SK-N-SH (cell line): ENCODE data around the gene TBPL2. TPM values are rescaled to one million over a fixed set of nuclear protein-coding genes. Genes with fewer than 3 reads are reported as not detected.
"Not testable (repeated sequence)": the region's sequence is repeated elsewhere in the genome, so short reads cannot be mapped to it uniquely, and the experiment has no call there.

ENCODE experiments used
- CTCF ChIA-PET: fragments of 300-600, 350-600 bp; formaldehyde crosslinking; extraction: SDS; loops from one replicate; lab custom pipeline; 2021; lab: Yijun Ruan, JAX
- POLR2A ChIA-PET: fragments of 350-600 bp; sonication (Branson Sonifier 250); formaldehyde crosslinking; extraction: SDS; loops from one replicate; lab custom pipeline; 2020; ENCODE audit warnings: antibody characterized with exemption, inconsistent platforms; lab: Yijun Ruan, JAX
- DNase-seq: peaks from one replicate; pipeline ENCODE4 v3.0.0; 2012
- H2AFZ ChIP-seq: fragments of 200-600 bp; sonication (generic); 2 replicates; pipeline ENCODE4 v1.8.1; 2016; ENCODE audit warnings: antibody characterized with exemption, mild to moderate bottlenecking, low read depth
- H3F3A ChIP-seq: fragments of 200-600 bp; sonication (generic); replicated peaks from 2 replicates; pipeline ENCODE3; 2016; ENCODE audit warnings: antibody characterized with exemption, mild to moderate bottlenecking; ENCODE audit not compliant: insufficient read depth
- H3K27ac ChIP-seq, 2 experiments: fragments of 200-500 bp in 1 of 2; fragments of 200-600 bp in 1 of 2; sonication (Bioruptor generic) in 1 of 2; sonication (generic), shearing (Covaris generic) in 1 of 2; 2 replicates each; pipeline versions ENCODE4 v1.5.1 to v1.6.1; 2014 to 2016; ENCODE audit warnings: low read depth in 2 of 2, inconsistent platforms in 1 of 2, low read length in 1 of 2, mild to moderate bottlenecking in 1 of 2, mixed read lengths in 1 of 2
- H3K27me3 ChIP-seq: fragments of 200-600 bp; sonication (generic), shearing (Covaris generic); 2 replicates; pipeline ENCODE4 v1.6.1; 2016; ENCODE audit warnings: mixed run types; ENCODE audit not compliant: insufficient read depth
- H3K36me3 ChIP-seq, 2 experiments: fragments of 200-500 bp in 1 of 2; fragments of 200-600 bp in 1 of 2; sonication (Bioruptor generic) in 1 of 2; sonication (generic) in 1 of 2; replicated peaks in 1 of 2; 2 replicates each; pipeline versions ENCODE3 to v1.5.1; 2014 to 2016; ENCODE audit warnings: low read length in 1 of 2, mild to moderate bottlenecking in 1 of 2; ENCODE audit not compliant: insufficient read depth in 2 of 2, control insufficient read depth in 1 of 2
- H3K4me1 ChIP-seq, 2 experiments: fragments of 200-500 bp in 1 of 2; fragments of 200-600 bp in 1 of 2; sonication (Bioruptor generic) in 1 of 2; sonication (generic), shearing (Covaris generic) in 1 of 2; 2 replicates each; pipeline versions ENCODE4 v1.5.1 to v1.6.1; 2014 to 2016; ENCODE audit warnings: low read depth in 1 of 2, low read length in 1 of 2, mixed run types in 1 of 2; ENCODE audit not compliant: insufficient read depth in 2 of 2, control insufficient read depth in 1 of 2
- H3K4me2 ChIP-seq: fragments of 200-600 bp; sonication (generic), shearing (Covaris generic); 2 replicates; pipeline ENCODE4 v1.6.1; 2017; ENCODE audit warnings: mixed run types
- H3K4me3 ChIP-seq, 2 experiments: fragments of 200-500 bp in 1 of 2; fragments of 200-600 bp in 1 of 2; sonication (Bioruptor generic) in 1 of 2; sonication (generic), shearing (Covaris generic) in 1 of 2; 2 replicates each; pipeline versions ENCODE4 v1.5.1 to v1.8.1; 2014 to 2016; ENCODE audit warnings: low read depth in 2 of 2, inconsistent platforms in 1 of 2, low read length in 1 of 2, mild to moderate bottlenecking in 1 of 2, mixed read lengths in 1 of 2, moderate library complexity in 1 of 2
- H3K79me2 ChIP-seq: fragments of 200-600 bp; sonication (generic); 2 replicates; pipeline ENCODE4 v1.8.1; 2017; ENCODE audit warnings: mild to moderate bottlenecking; ENCODE audit not compliant: insufficient read depth
- H3K9ac ChIP-seq: fragments of 200-600 bp; sonication (generic); 2 replicates; pipeline ENCODE4 v1.6.1; 2017; ENCODE audit warnings: mixed run types
- H3K9me2 ChIP-seq: fragments of 200-600 bp; sonication (generic); 2 replicates; pipeline ENCODE4 v1.6.1; 2017; ENCODE audit warnings: mixed run types
- H3K9me3 ChIP-seq: fragments of 200-600 bp; sonication (generic); 2 replicates; pipeline ENCODE4 v1.6.1; 2017; ENCODE audit warnings: mixed run types, mild to moderate bottlenecking, moderate library complexity
- H4K20me1 ChIP-seq: fragments of 200-600 bp; sonication (generic); 2 replicates; pipeline ENCODE4 v1.6.1; 2017; ENCODE audit warnings: mild to moderate bottlenecking, mixed run types; ENCODE audit not compliant: insufficient read depth
- CHD2 ChIP-seq: fragments of 150-350 bp; IDR thresholded peaks from 2 replicates; pipeline ENCODE4 v1.6.1; 2018; ENCODE audit warnings: low read length; ENCODE audit not compliant: partially characterized antibody
- FOXM1 ChIP-seq: IDR thresholded peaks from 2 replicates; pipeline ENCODE4 v1.4.0; 2012; ENCODE audit warnings: low read depth, mild to moderate bottlenecking
- JUND ChIP-seq: IDR thresholded peaks from 2 replicates; pipeline ENCODE4 v1.4.0; 2012
- MEF2A ChIP-seq: IDR thresholded peaks from 2 replicates; pipeline ENCODE4 v1.4.0; 2012; ENCODE audit warnings: low read depth, borderline replicate concordance
- NRF1 ChIP-seq: IDR thresholded peaks from 2 replicates; pipeline ENCODE4 v1.6.1; 2012; ENCODE audit warnings: low read depth, mild to moderate bottlenecking, low read length
- POLR2AphosphoS5 ChIP-seq: IDR thresholded peaks from 2 replicates; pipeline ENCODE4 v1.6.1; 2012; ENCODE audit warnings: low read depth, low read length
- TAF1 ChIP-seq: IDR thresholded peaks from 2 replicates; pipeline ENCODE4 v1.6.1; 2012; ENCODE audit warnings: low read depth, mild to moderate bottlenecking, low read length, moderate library complexity, borderline replicate concordance
- TCF12 ChIP-seq: IDR thresholded peaks from 2 replicates; pipeline ENCODE4 v1.4.0; 2012
- WGBS: methylation state at CpG from one replicate; pipeline ENCODE4 v1.1.6; 2017; ENCODE audit warnings: low lambda C conversion rate; 5-methylcytosine and 5-hydroxymethylcytosine counted together
- polyA plus RNA-seq, 3 experiments: library from polyadenylated mRNA; depleted of rRNA; stranded (reverse); fragments of >200 nt; gene quantifications; 2 replicates each; pipeline ENCODE4 v1.2.3, GENCODE V29; 2012
- TF ChIP-seq, protein P1 (sequence below): IDR thresholded peaks from 2 replicates; pipeline ENCODE4 v1.4.0; 2012; ENCODE audit warnings: low read depth

The TBPL2 gene
- polyA plus RNA-seq, 1 of the 3 experiments (the other 2 are of a cell fraction): not detected

DNA sequence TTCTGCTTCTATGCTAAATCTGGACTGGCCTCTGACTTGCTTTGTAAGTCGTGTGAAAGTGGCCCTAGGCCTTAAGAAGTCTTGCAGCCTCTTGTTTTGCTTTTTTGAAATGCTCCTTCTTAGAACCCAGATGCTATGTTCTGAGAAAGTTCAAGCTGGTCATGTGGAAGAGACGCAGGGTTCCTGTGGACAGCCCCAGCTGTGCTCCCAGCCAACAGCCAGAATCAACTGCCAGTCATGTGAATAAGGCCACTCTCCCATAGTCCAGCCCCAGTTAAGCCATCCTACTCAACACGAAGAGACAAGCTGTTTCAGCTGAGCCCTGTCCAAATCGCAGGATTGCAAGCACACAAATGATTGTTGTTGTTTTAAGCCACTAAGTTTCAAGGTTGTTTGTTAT lies 37.3 kb upstream of the TBPL2 start:
- H4K20me1 ChIP-seq: no peaks in the 10 kb centered on the region
- no peaks in the 10 kb centered on the region for H3F3A ChIP-seq
- no peak overlapping the region for H3K4me3 ChIP-seq
- no peak for TF ChIP-seq TAF1
- TF ChIP-seq NRF1: no peak
- TF ChIP-seq, protein P1, sequence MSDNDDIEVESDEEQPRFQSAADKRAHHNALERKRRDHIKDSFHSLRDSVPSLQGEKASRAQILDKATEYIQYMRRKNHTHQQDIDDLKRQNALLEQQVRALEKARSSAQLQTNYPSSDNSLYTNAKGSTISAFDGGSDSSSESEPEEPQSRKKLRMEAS: no peak
- H3K27me3 ChIP-seq: no peaks in the 10 kb centered on the region
- no peaks in the 10 kb centered on the region for H3K79me2 ChIP-seq
- ChIA-PET CTCF (interaction anchor here (1.1 kb wide), 1 partner anchor 40 kb away, joined by 4 read pairs; no protein-coding TSS in a partner anchor), POLR2A (no interaction called here)
- H3K9ac ChIP-seq: no peak overlapping the region
- H3K4me1 ChIP-seq: peaks cover 0 to 3% of the 10 kb centered on the region in 2 experiments; a peak in 1 of 4 replicates
- H3K9me3 ChIP-seq: no peaks in the 10 kb centered on the region
- H3K9me2 ChIP-seq: no peaks in the 10 kb centered on the region
- H3K27ac ChIP-seq: no peak overlapping the region
- no peaks in the 10 kb centered on the region for H3K36me3 ChIP-seq
- H3K4me2 ChIP-seq: no peak overlapping the region
- WGBS: 78% methylated on average over 4 of the region's 4 CpGs
- DNase-seq: no peak
- H2AFZ ChIP-seq: no peak overlapping the region

DNA sequence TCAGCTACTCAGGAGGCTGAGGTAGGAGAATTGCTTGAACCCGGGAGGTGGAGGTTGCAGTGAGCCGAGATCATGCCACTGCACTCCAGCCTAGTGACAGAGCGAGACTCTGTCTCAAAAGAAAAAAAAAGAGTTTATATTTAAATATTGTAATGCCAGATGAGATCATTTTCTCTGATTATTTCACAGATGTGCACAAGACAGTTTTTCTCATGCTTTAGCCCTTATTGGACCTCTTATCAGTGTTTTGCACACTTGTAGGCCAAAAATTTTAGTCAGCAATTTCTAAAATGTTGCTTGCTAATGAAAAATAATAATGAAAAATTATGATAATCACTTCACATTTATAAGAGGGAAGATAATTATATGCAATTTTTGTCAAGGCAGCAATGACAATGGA lies 36.0 kb upstream of the TBPL2 start:
- 86% methylated on average over 3 of the region's 3 CpGs for WGBS
- DNase-seq, H3K9me3 ChIP-seq, H2AFZ ChIP-seq, H3K27ac ChIP-seq, POLR2A ChIA-PET, H3K79me2 ChIP-seq, H3K27me3 ChIP-seq, H3K4me1 ChIP-seq, H3K36me3 ChIP-seq, H3K9ac ChIP-seq, H3K4me3 ChIP-seq, H3F3A ChIP-seq, H3K9me2 ChIP-seq, H3K4me2 ChIP-seq, H4K20me1 ChIP-seq: not testable (repeated sequence)
- CTCF ChIA-PET: interaction anchor here (1.1 kb wide), 1 partner anchor 39 kb away, joined by 4 read pairs; no protein-coding TSS in a partner anchor

DNA sequence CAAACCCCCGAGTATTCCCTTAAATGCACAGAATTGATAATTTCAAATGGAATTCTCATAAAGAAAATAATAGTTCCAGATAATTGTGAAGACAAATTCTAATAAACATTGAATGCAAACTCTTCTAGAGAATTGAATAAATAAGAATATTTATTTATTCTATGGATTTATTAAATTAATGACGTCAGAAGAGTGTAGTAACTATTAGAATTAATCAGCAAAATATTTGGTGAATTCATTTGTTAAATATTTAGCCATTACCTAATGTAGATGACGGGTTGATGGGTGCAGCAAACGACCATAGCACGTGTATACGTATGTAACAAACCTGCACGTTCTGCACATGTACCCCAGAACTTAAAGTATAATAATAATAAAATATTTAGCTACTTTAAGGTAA lies 33.4 kb upstream of the TBPL2 start:
- H3K79me2 ChIP-seq: no peaks in the 10 kb centered on the region
- H3K36me3 ChIP-seq: no peaks in the 10 kb centered on the region
- H2AFZ ChIP-seq: no peak overlapping the region
- 63% methylated on average over 7 of the region's 7 CpGs for WGBS
- no peaks in the 10 kb centered on the region for H3F3A ChIP-seq
- DNase-seq: no peak
- H3K4me3 ChIP-seq: no peak overlapping the region
- no peak overlapping the region for H3K4me2 ChIP-seq
- ChIA-PET POLR2A (interaction anchor here (0.6 kb wide), 1 partner anchor 68 kb away, joined by 3 read pairs; no protein-coding TSS in a partner anchor), CTCF (interaction anchor here (1.1 kb wide), 1 partner anchor 28 kb away, joined by 4 read pairs; no protein-coding TSS in a partner anchor)
- H3K27me3 ChIP-seq: no peaks in the 10 kb centered on the region
- no peaks in the 10 kb centered on the region for H3K9me2 ChIP-seq
- TF ChIP-seq JUND (no peak), TCF12 (no peak)
- no peaks in the 10 kb centered on the region for H4K20me1 ChIP-seq
- H3K27ac ChIP-seq: no peak overlapping the region
- no peaks in the 10 kb centered on the region for H3K4me1 ChIP-seq
- H3K9ac ChIP-seq: no peak overlapping the region
- no peaks in the 10 kb centered on the region for H3K9me3 ChIP-seq

DNA sequence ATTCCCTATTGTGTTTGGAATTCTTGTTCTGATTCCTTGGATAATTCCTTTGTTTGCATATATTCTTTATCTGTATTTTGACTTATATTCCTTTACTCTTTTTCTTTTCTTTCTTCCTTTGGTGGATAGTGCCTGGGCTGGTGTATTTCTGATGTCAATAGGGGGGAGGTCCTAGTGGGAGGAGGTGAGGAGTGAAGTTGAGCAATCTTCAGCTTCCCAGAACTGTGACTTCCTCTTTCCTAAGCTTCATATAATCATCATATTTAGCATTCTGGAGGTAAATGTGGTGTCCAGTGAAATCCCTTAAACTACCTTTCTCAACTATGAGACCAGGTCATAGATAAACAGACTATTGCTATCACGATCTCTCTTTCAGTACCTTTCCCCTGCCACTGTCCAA lies 29.6 kb upstream of the TBPL2 start:
- H3K79me2 ChIP-seq: no peaks in the 10 kb centered on the region
- TF ChIP-seq FOXM1: no peak
- TF ChIP-seq CHD2: no peak
- TF ChIP-seq MEF2A: no peak
- no peak for TF ChIP-seq POLR2AphosphoS5
- H3F3A ChIP-seq: no peaks in the 10 kb centered on the region
- H3K4me1 ChIP-seq: no peaks in the 10 kb centered on the region
- 88% methylated on average over 1 of the region's 1 CpG for WGBS
- H3K27me3 ChIP-seq: no peaks in the 10 kb centered on the region; the same call in 1 of the 2 replicates
- DNase-seq: no peak
- H3K9ac ChIP-seq: no peak overlapping the region
- H3K9me3 ChIP-seq: no peaks in the 10 kb centered on the region
- H2AFZ ChIP-seq: no peak overlapping the region
- H3K27ac ChIP-seq: no peak overlapping the region
- H3K4me3 ChIP-seq: no peak overlapping the region
- H3K9me2 ChIP-seq: no peaks in the 10 kb centered on the region
- ChIA-PET POLR2A (no interaction called here), CTCF (no interaction called here)
- H3K36me3 ChIP-seq: no peaks in the 10 kb centered on the region
- H4K20me1 ChIP-seq: no peaks in the 10 kb centered on the region
- H3K4me2 ChIP-seq: no peak overlapping the region
